Iris pigment epithelial cell (primary cell): Measurements from ENCODE around the gene WFDC11.

Experiments
- DNase-seq: peaks from one replicate; pipeline ENCODE4 v3.0.0-alpha.2; 2011; ENCODE audit warnings: low read depth

Gene WFDC11

DNA sequence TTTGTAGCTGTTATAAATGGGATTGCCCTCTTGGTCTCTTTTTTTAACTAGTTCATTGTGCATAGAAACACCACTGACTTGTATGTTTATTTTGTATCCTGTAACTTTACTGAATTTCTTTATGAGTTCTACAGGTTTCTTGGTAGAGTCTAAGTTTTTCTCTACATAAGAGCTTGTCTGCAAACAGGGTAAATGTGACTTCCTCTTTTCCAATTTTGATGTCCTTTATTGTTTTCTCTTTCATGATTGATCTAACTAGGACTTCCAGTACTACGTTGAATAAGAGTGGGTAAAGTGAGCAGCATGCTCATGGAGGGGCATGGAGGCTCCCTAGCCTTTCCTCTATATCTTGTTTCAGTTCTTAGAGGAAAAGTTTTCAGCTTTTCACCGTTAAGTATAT is 43.5 kb downstream of the WFDC11 start:
- DNase-seq: no peak

DNA sequence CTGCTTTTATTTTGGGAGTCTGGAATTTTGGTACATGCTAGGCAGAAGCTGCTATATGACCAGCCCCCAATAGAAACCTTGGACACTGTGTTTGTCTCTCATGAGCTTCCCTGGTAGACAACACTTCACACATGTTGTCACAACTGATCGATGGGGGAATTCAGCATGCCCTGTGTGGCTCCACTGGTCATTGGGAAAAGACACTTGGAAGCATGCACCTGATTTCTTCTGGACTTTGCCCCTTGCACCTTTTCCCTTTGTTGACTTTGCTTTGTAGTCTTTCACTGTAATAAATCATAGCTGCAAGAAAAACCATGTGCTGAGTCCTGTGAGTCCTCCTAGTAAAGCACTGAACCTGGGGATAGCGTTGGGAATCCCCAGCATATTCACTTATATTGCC is 48.4 kb downstream of the WFDC11 start:
- DNase-seq: no peak

DNA sequence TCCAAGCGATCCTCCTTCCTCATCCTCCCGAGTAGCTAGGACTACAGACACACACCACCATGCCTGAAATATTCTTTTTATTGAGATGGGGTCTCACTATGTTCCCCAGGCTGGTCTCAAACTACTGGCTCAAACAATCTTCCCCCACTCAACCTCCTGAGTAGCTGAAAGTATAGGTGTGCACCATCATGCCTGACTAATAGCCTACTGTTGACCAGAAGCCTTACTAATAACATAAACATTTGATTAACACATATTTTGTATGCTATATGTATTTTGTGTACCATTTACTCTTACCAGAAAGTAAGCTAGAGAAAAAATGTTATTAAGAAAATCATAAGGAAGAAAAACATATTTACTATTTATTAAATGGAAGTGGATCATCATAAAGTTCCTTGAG is 52.4 kb downstream of the WFDC11 start:
- no peak for DNase-seq

DNA sequence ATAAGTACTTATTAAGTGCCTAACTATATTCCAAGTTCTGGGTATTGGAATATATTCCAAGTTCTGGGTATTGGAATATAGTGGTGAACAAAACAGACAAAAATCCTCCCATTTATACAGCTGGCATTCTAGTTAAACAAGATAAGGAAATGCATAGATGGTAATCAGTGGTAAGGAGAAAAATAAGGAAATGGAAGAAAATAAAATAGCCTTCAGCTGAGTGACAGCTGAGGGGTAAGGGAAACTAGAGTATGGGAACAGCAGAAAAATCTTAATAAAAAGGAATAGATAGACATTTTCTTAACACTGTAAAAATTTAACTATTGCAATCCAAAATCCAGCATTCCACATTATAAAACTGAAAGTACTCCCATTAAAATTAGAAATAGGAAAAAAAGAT is 57.7 kb downstream of the WFDC11 start:
- DNase-seq: no peak

DNA sequence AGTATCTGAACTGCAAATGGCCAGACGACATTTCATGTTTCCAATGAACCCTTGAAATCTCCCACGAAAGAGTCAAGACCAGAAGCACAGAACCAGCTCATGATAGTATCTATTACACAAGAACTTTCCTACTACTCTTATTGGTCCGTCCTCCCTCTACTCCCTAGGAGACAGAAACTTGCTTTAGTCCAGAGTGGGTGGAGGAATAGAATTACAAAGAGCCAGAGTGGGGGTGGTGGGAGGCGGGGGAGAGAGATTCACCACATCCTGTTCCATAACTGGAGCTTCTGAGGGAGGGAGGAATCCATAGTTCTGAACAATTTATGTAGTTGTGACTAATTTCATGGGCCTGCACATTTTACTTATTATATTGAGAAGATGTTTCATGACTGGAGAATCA is 59.0 kb downstream of the WFDC11 start:
- DNase-seq: peak; percentile 93

DNA sequence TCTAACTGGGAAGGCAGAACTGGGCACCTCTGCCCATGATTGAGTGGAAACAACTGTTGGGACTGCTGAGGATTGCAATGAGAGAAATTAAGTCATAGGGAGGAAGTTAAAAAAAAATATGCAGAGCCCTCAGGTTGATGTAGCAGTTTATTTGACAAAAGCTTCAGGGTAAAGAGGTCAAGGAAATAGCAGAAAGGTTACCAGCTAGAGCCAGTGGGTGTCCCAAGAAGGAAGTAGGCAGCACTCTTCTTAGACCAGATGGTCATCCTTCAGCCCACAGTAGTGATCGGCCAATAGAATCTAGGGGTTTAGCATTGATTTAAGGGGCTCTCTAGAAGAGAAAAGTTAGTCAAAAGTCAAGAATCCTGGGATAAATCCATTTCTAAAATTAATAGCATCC is 62.2 kb downstream of the WFDC11 start:
- no peak for DNase-seq
